Measurements from ENCODE around the gene HEMK1. TPM values are rescaled to one million over a fixed set of nuclear protein-coding genes. Genes with fewer than 3 reads are reported as not detected.

Gene HEMK1
- total RNA-seq, 1 donor = 3.0 TPM

GRCh38 chr3:50599115-50599715 lies 29.9 kb downstream of the HEMK1 start:
- H3K9me3 ChIP-seq (ENCODE audit: low read depth, low read length) = no peaks in the 10 kb centered on the region
- no peaks in the 10 kb centered on the region for H3K27me3 ChIP-seq (ENCODE audit: insufficient read depth, low read length)
- no peak overlapping the region for H3K4me3 ChIP-seq (ENCODE audit: low read length)
- H3K4me1 ChIP-seq (ENCODE audit: insufficient read depth, low read length) = peaks cover 71% of the 10 kb centered on the region

- Histone ChIP-seq H3K27me3 (ENCODE audit: insufficient read depth, low read length) (no peaks in the 10 kb centered on the region), H3K4me1 (ENCODE audit: insufficient read depth, low read length) (peaks cover 71% of the 10 kb centered on the region), H3K4me3 (ENCODE audit: low read length) (no peak overlapping the region), H3K9me3 (ENCODE audit: low read depth, low read length) (no peaks in the 10 kb centered on the region)
Measured at GRCh38 chr3:50599716-50600118, 30.4 kb downstream of the HEMK1 start.

- Histone ChIP-seq H3K4me1 (ENCODE audit: insufficient read depth, low read length) (peaks cover 72% of the 10 kb centered on the region), H3K27me3 (ENCODE audit: insufficient read depth, low read length) (no peaks in the 10 kb centered on the region), H3K4me3 (ENCODE audit: low read length) (no peak overlapping the region), H3K9me3 (ENCODE audit: low read depth, low read length) (no peaks in the 10 kb centered on the region)
Measured at GRCh38 chr3:50600141-50600753, 30.9 kb downstream of the HEMK1 start.

- no peak overlapping the region for H3K4me3 ChIP-seq (ENCODE audit: low read length)
Measured at GRCh38 chr3:50600841-50601591, 31.7 kb downstream of the HEMK1 start.

GRCh38 chr3:50602595-50603191 lies 33.4 kb downstream of the HEMK1 start:
- Histone ChIP-seq H3K4me1 (ENCODE audit: insufficient read depth, low read length) (peaks cover 89% of the 10 kb centered on the region), H3K4me3 (ENCODE audit: low read length) (no peak overlapping the region), H3K27me3 (ENCODE audit: insufficient read depth, low read length) (no peaks in the 10 kb centered on the region), H3K9me3 (ENCODE audit: low read depth, low read length) (no peaks in the 10 kb centered on the region)

More at GRCh38 chr3:50600841-50601591, 31.7 kb downstream of the HEMK1 start:
- Histone ChIP-seq H3K9me3 (ENCODE audit: low read depth, low read length) (no peaks in the 10 kb centered on the region), H3K27me3 (ENCODE audit: insufficient read depth, low read length) (no peaks in the 10 kb centered on the region), H3K4me1 (ENCODE audit: insufficient read depth, low read length) (peaks cover 77% of the 10 kb centered on the region)

- Histone ChIP-seq H3K4me1 (ENCODE audit: insufficient read depth, low read length) (peaks cover 94% of the 10 kb centered on the region), H3K27me3 (ENCODE audit: insufficient read depth, low read length) (no peaks in the 10 kb centered on the region), H3K4me3 (ENCODE audit: low read length) (no peak overlapping the region), H3K9me3 (ENCODE audit: low read depth, low read length) (no peaks in the 10 kb centered on the region)
Measured at GRCh38 chr3:50603261-50604109, 34.2 kb downstream of the HEMK1 start.

GRCh38 chr3:50604110-50604621 lies 34.8 kb downstream of the HEMK1 start:
- no peaks in the 10 kb centered on the region for H3K27me3 ChIP-seq (ENCODE audit: insufficient read depth, low read length)
- peaks cover 97% of the 10 kb centered on the region for H3K4me1 ChIP-seq (ENCODE audit: insufficient read depth, low read length)
- no peak overlapping the region for H3K4me3 ChIP-seq (ENCODE audit: low read length)
- H3K9me3 ChIP-seq (ENCODE audit: low read depth, low read length) = no peaks in the 10 kb centered on the region

- H3K4me3 ChIP-seq (ENCODE audit: low read length) = no peak overlapping the region
- H3K9me3 ChIP-seq (ENCODE audit: low read depth, low read length) = no peaks in the 10 kb centered on the region
- H3K4me1 ChIP-seq (ENCODE audit: insufficient read depth, low read length) = peaks cover 97% of the 10 kb centered on the region
Measured at GRCh38 chr3:50604628-50605588, 35.6 kb downstream of the HEMK1 start.

GRCh38 chr3:50605901-50606326 lies 36.6 kb downstream of the HEMK1 start:
- no peaks in the 10 kb centered on the region for H3K27me3 ChIP-seq (ENCODE audit: insufficient read depth, low read length)
- peak overlapping the region; percentile 75 for H3K4me3 ChIP-seq (ENCODE audit: low read length)
- no peaks in the 10 kb centered on the region for H3K9me3 ChIP-seq (ENCODE audit: low read depth, low read length)
- H3K4me1 ChIP-seq (ENCODE audit: insufficient read depth, low read length) = peaks cover 97% of the 10 kb centered on the region

More at GRCh38 chr3:50604628-50605588, 35.6 kb downstream of the HEMK1 start:
- H3K27me3 ChIP-seq (ENCODE audit: insufficient read depth, low read length) = no peaks in the 10 kb centered on the region

GRCh38 chr3:50606596-50606995 lies 37.3 kb downstream of the HEMK1 start:
- H3K27me3 ChIP-seq (ENCODE audit: insufficient read depth, low read length) = no peaks in the 10 kb centered on the region
- peak overlapping the region; percentile 75 for H3K4me3 ChIP-seq (ENCODE audit: low read length)
- H3K9me3 ChIP-seq (ENCODE audit: low read depth, low read length) = no peaks in the 10 kb centered on the region
- peaks cover 96% of the 10 kb centered on the region for H3K4me1 ChIP-seq (ENCODE audit: insufficient read depth, low read length)

GRCh38 chr3:50607271-50608091 lies 38.2 kb downstream of the HEMK1 start:
- no peaks in the 10 kb centered on the region for H3K9me3 ChIP-seq (ENCODE audit: low read depth, low read length)
- no peaks in the 10 kb centered on the region for H3K27me3 ChIP-seq (ENCODE audit: insufficient read depth, low read length)
- peak overlapping the region; percentile 75 for H3K4me3 ChIP-seq (ENCODE audit: low read length)
- peaks cover 93% of the 10 kb centered on the region for H3K4me1 ChIP-seq (ENCODE audit: insufficient read depth, low read length)

- Histone ChIP-seq H3K9me3 (ENCODE audit: low read depth, low read length) (no peaks in the 10 kb centered on the region), H3K27me3 (ENCODE audit: insufficient read depth, low read length) (no peaks in the 10 kb centered on the region), H3K4me1 (ENCODE audit: insufficient read depth, low read length) (peaks cover 93% of the 10 kb centered on the region), H3K4me3 (ENCODE audit: low read length) (peak overlapping the region; percentile 75)
Measured at GRCh38 chr3:50608278-50608677, 39.0 kb downstream of the HEMK1 start.

All from mononuclear cell (primary cell).